GM23338 (cell line): Measurements from ENCODE around the gene GRIN2C. TPM values are rescaled to one million over a fixed set of nuclear protein-coding genes. Genes with fewer than 3 reads are reported as not detected.

ENCODE experiments used
- ATAC-seq: fragments of 200-7000 bp; cut with Tn5 transposase; 3 replicates; pipeline ENCODE4 v1.9.1; 2020
- DNase-seq: peaks from one replicate; pipeline ENCODE4 v3.0.0-alpha.2; 2015; ENCODE audit warnings: low spot score
- H2AFZ ChIP-seq: fragments of 200-600 bp; sonication (generic); 2 replicates; pipeline ENCODE4 v1.8.0; 2016; ENCODE audit warnings: antibody characterized with exemption, mild to moderate bottlenecking, moderate library complexity
- H3F3A ChIP-seq: fragments of 200-600 bp; sonication (generic); replicated peaks from 2 replicates; pipeline ENCODE4 v1.8.0; 2017; ENCODE audit warnings: antibody characterized with exemption, mixed run types, low read depth
- H3K27ac ChIP-seq: fragments of 200-600 bp; sonication (generic); 2 replicates; pipeline ENCODE4 v1.6.1; 2016; ENCODE audit warnings: low read depth
- H3K27me3 ChIP-seq: fragments of 200-600 bp; sonication (generic); 2 replicates; pipeline ENCODE4 v1.8.0; 2016; ENCODE audit warnings: mild to moderate bottlenecking, mixed run types, moderate library complexity; ENCODE audit not compliant: insufficient read depth
- H3K36me3 ChIP-seq: fragments of 200-600 bp; sonication (generic); 2 replicates; pipeline ENCODE4 v1.8.0; 2016; ENCODE audit warnings: mild to moderate bottlenecking; ENCODE audit not compliant: insufficient read depth
- H3K4me1 ChIP-seq: fragments of 200-600 bp; sonication (generic); 2 replicates; pipeline ENCODE4 v1.8.0; 2016; ENCODE audit warnings: mild to moderate bottlenecking, moderate library complexity; ENCODE audit not compliant: insufficient read depth
- H3K4me2 ChIP-seq: fragments of 200-600 bp; sonication (generic); 2 replicates; pipeline ENCODE4 v1.7.1; 2017; ENCODE audit warnings: mixed run types
- H3K4me3 ChIP-seq: fragments of 200-600 bp; sonication (generic); 2 replicates; pipeline ENCODE4 v1.6.1; 2016; ENCODE audit warnings: mixed run types
- H3K79me2 ChIP-seq: fragments of 200-600 bp; sonication (generic); replicated peaks from 2 replicates; pipeline ENCODE4 v1.8.0; 2017; ENCODE audit warnings: mild to moderate bottlenecking; ENCODE audit not compliant: insufficient read depth
- H3K9me2 ChIP-seq: fragments of 200-600 bp; sonication (generic); 2 replicates; pipeline ENCODE4 v1.8.0; 2017; ENCODE audit not compliant: insufficient read depth
- H4K20me1 ChIP-seq: fragments of 200-600 bp; sonication (generic); replicated peaks from 2 replicates; pipeline ENCODE4 v1.8.0; 2017; ENCODE audit warnings: mild to moderate bottlenecking; ENCODE audit not compliant: insufficient read depth
- H3K27ac Mint-ChIP-seq: 2 replicates; pipeline ENCODE4 v1.8.0; 2020; ENCODE audit warnings: inconsistent platforms, mild to moderate bottlenecking, moderate library complexity, mixed read lengths
- H3K27me3 Mint-ChIP-seq: 3 replicates; pipeline ENCODE4 v1.8.0; 2022; ENCODE audit warnings: low read depth, mild to moderate bottlenecking, moderate library complexity, mixed read lengths, inconsistent platforms; ENCODE audit not compliant: insufficient read depth, poor library complexity
- H3K36me3 Mint-ChIP-seq: 3 replicates; pipeline ENCODE4 v1.8.0; 2021; ENCODE audit warnings: low read depth, mild to moderate bottlenecking, inconsistent platforms, moderate library complexity, mixed read lengths
- H3K4me1 Mint-ChIP-seq: 3 replicates; pipeline ENCODE4 v1.8.0; 2020; ENCODE audit warnings: mild to moderate bottlenecking, inconsistent platforms, mixed read lengths
- H3K4me3 Mint-ChIP-seq: 3 replicates; pipeline ENCODE4 v1.8.0; 2021; ENCODE audit warnings: moderate library complexity, mild to moderate bottlenecking, inconsistent platforms, mixed read lengths
- H3K9me3 Mint-ChIP-seq: 3 replicates; pipeline ENCODE4 v1.8.0; 2020; ENCODE audit warnings: moderate library complexity, mild to moderate bottlenecking, inconsistent platforms, mixed read lengths
- CREB1 ChIP-seq: fragments of 250-450 bp; sonication (Bioruptor Pico); IDR thresholded peaks from 2 replicates; pipeline ENCODE4 v1.5.0; 2020; ENCODE audit warnings: low read depth, mild to moderate bottlenecking, moderate library complexity
- EZH2 ChIP-seq: fragments of 200-600 bp; sonication (generic); IDR thresholded peaks from one replicate; pipeline ENCODE4 v1.8.0; 2017; ENCODE audit warnings: antibody characterized with exemption, mild to moderate bottlenecking, low read depth; ENCODE audit not compliant: unreplicated experiment
- EZH2phosphoT487 ChIP-seq: fragments of 200-600 bp; sonication (generic); IDR thresholded peaks from one replicate; pipeline ENCODE4 v1.8.1; 2018; ENCODE audit warnings: antibody characterized with exemption; ENCODE audit not compliant: unreplicated experiment
- JUNB ChIP-seq: IDR thresholded peaks from one replicate; pipeline ENCODE4 v1.6.1; 2016; ENCODE audit warnings: antibody characterized with exemption; ENCODE audit not compliant: unreplicated experiment
- POLR2AphosphoS5 ChIP-seq: IDR thresholded peaks from 2 replicates; pipeline ENCODE4 v1.6.1; 2016; ENCODE audit warnings: antibody characterized with exemption, low read depth
- REST ChIP-seq: IDR thresholded peaks from one replicate; pipeline ENCODE4 v1.6.1; 2018; ENCODE audit warnings: antibody characterized with exemption; ENCODE audit not compliant: unreplicated experiment
- STAT1 ChIP-seq: IDR thresholded peaks from one replicate; pipeline ENCODE4 v1.6.1; 2016; ENCODE audit warnings: antibody characterized with exemption; ENCODE audit not compliant: unreplicated experiment
- ZNF114 ChIP-seq: fragments of 250-450 bp; sonication (Bioruptor Pico); IDR thresholded peaks from 2 replicates; pipeline ENCODE4 v1.5.0; 2020; ENCODE audit warnings: mild to moderate bottlenecking, moderate library complexity
- ZNF331 ChIP-seq: fragments of 250-450 bp; sonication (Bioruptor Pico); IDR thresholded peaks from 2 replicates; pipeline ENCODE4 v1.5.0; 2020; ENCODE audit warnings: low read depth, mild to moderate bottlenecking, moderate library complexity
- ZNF462 ChIP-seq: fragments of 250-450 bp; sonication (Bioruptor Pico); IDR thresholded peaks from 2 replicates; pipeline ENCODE4 v1.5.0; 2020; ENCODE audit warnings: mild to moderate bottlenecking, moderate library complexity
- polyA plus RNA-seq: library from polyadenylated mRNA; unstranded; fragments of >200 nt; fragmentation: Nextera tagmentation; extraction: Ambion mirVana; gene quantifications from 2 replicates; pipeline ENCODE4 v1.2.1, GENCODE V29; 2016
- total RNA-seq: library from RNA; depleted of rRNA; stranded (reverse); fragments of >200 nt; shearing (Covaris generic); gene quantifications from 2 replicates; pipeline ENCODE4 v1.2.3, GENCODE V29; 2014

GRIN2C gene
- total and polyA plus RNA-seq, 2 experiments from 2014 or later, result 0.10 to 0.19 TPM

GRCh38 chr17:74839990-74840852 is 19.5 kb downstream of the GRIN2C start:
- TF ChIP-seq JUNB (no peak), EZH2phosphoT487 (no peak), CREB1 (no peak), STAT1 (no peak), POLR2AphosphoS5 (peak; percentile 15; the same call in 1 of the 2 replicates), EZH2 (no peak)
- no peak overlapping the region for H3K4me3 ChIP-seq
- Mint-ChIP-seq H3K4me3 (no peak overlapping the region), H3K27ac (no peak overlapping the region), H3K27me3 (peaks cover 30% of the 10 kb centered on the region), H3K9me3 (no peaks in the 10 kb centered on the region), H3K36me3 (no peaks in the 10 kb centered on the region; the same call in 2 of the 3 replicates), H3K4me1 (peaks cover 32% of the 10 kb centered on the region)
- H3K9me2 ChIP-seq, result no peaks in the 10 kb centered on the region
- H3K27me3 ChIP-seq, result peaks cover 41% of the 10 kb centered on the region
- DNase-seq, result peak; percentile 40
- peak overlapping the region; percentile 51 for H3K4me2 ChIP-seq
- peaks cover 5% of the 10 kb centered on the region for H4K20me1 ChIP-seq
- H3K36me3 ChIP-seq, result no peaks in the 10 kb centered on the region
- peak; percentile 30 for ATAC-seq
- no peak overlapping the region for H2AFZ ChIP-seq
- H3K4me1 ChIP-seq, result peaks cover 10% of the 10 kb centered on the region; the same call in 1 of the 2 replicates
- no peak overlapping the region for H3K27ac ChIP-seq
- no peaks in the 10 kb centered on the region for H3K79me2 ChIP-seq
- H3F3A ChIP-seq, result 0 out of 2 replicates have a peak, but pooled peaks cover 7% of the 10 kb centered on the region

GRCh38 chr17:74838274-74838673 is 21.4 kb downstream of the GRIN2C start:
- no peak overlapping the region for H2AFZ ChIP-seq
- no peaks in the 10 kb centered on the region for H3K79me2 ChIP-seq
- no peak for ATAC-seq
- no peaks in the 10 kb centered on the region for H3K9me2 ChIP-seq
- 0 out of 2 replicates have a peak, but pooled peaks cover 5% of the 10 kb centered on the region for H3F3A ChIP-seq
- Mint-ChIP-seq H3K27me3 (peaks cover 21% of the 10 kb centered on the region), H3K4me3 (no peak overlapping the region), H3K4me1 (peaks cover 35% of the 10 kb centered on the region), H3K36me3 (no peaks in the 10 kb centered on the region; the same call in 2 of the 3 replicates), H3K9me3 (no peaks in the 10 kb centered on the region), H3K27ac (no peak overlapping the region; the same call in 1 of the 2 replicates)
- no peak overlapping the region for H3K4me2 ChIP-seq
- no peak overlapping the region for H3K4me3 ChIP-seq
- H3K27ac ChIP-seq, result no peak overlapping the region
- H3K27me3 ChIP-seq, result peaks cover 21% of the 10 kb centered on the region
- DNase-seq, result no peak
- peaks cover 5% of the 10 kb centered on the region for H4K20me1 ChIP-seq
- peaks cover 10% of the 10 kb centered on the region; the same call in 1 of the 2 replicates for H3K4me1 ChIP-seq
- H3K36me3 ChIP-seq, result no peaks in the 10 kb centered on the region
- TF ChIP-seq REST, result no peak
- no peak for TF ChIP-seq ZNF462 (CRISPR knock-in tag)
- no peak for TF ChIP-seq EZH2
- TF ChIP-seq POLR2AphosphoS5, result no peak
- TF ChIP-seq ZNF114 (CRISPR knock-in tag), result no peak
- no peak for TF ChIP-seq ZNF331 (CRISPR knock-in tag)
- TF ChIP-seq EZH2phosphoT487, result no peak
- no peak for TF ChIP-seq CREB1
- TF ChIP-seq JUNB, result no peak
